Glomerular visceral epithelial cell (primary cell): Measurements from ENCODE around the gene ASTE1.
A peak's percentile ranks its signal among the peaks of the same experiment; 100 is the strongest.
"Not testable (repeated sequence)": the region's sequence is repeated elsewhere in the genome, so short reads cannot be mapped to it uniquely, and the experiment has no call there.

ENCODE experiments used
- DNase-seq: peaks from one replicate; pipeline ENCODE4 v3.0.0-alpha.2; 2016; ENCODE audit errors: extremely low spot score

The ASTE1 gene

GRCh38 chr3:131026321-131027151 lies at the start of gene ASTE1, which contains the start of gene NEK11:
Gene ASTE1, minus strand, starts transcription at chr3:131026825. Its CDS starts 1,519 bp downstream, at chr3:131025306.
Gene NEK11, plus strand, starts transcription at chr3:131026877. Its CDS starts 2,832 bp downstream, at chr3:131029709.
- DNase-seq: peak; percentile 84

- DNase-seq: peak; percentile 2
These were observed 49.2 kb upstream of the ASTE1 start for GRCh38 chr3:131075632-131076328.

- no peak for DNase-seq
These were observed 46.2 kb upstream of the ASTE1 start for GRCh38 chr3:131072845-131073244.

- no peak for DNase-seq
These were observed 45.5 kb upstream of the ASTE1 start for GRCh38 chr3:131072099-131072559.

GRCh38 chr3:131067983-131068382 lies 41.4 kb upstream of the ASTE1 start:
- no peak for DNase-seq

- no peak for DNase-seq
These were observed 26.6 kb upstream of the ASTE1 start for GRCh38 chr3:131053043-131053859.

GRCh38 chr3:131050001-131050400 lies 23.4 kb upstream of the ASTE1 start:
- DNase-seq: no peak

- DNase-seq: no peak
These were observed 21.4 kb upstream of the ASTE1 start for GRCh38 chr3:131048030-131048429.

- no peak for DNase-seq
These were observed 21.0 kb upstream of the ASTE1 start for GRCh38 chr3:131047582-131047981.

- DNase-seq: not testable (repeated sequence)
These were observed 15.8 kb upstream of the ASTE1 start for GRCh38 chr3:131042271-131042985.

GRCh38 chr3:131038326-131038725 lies 11.7 kb upstream of the ASTE1 start:
- DNase-seq: no peak

GRCh38 chr3:131036986-131037385 lies 10.4 kb upstream of the ASTE1 start:
- DNase-seq: no peak

GRCh38 chr3:131036200-131036816 lies 9.7 kb upstream of the ASTE1 start:
- peak; percentile 11 for DNase-seq

GRCh38 chr3:131033480-131034080 lies 7.0 kb upstream of the ASTE1 start:
- peak; percentile 43 for DNase-seq

GRCh38 chr3:131031660-131032059 lies 5.0 kb upstream of the ASTE1 start:
- DNase-seq: no peak

GRCh38 chr3:131028844-131029243 lies 2.2 kb upstream of the ASTE1 start:
- DNase-seq: no peak

- no peak for DNase-seq
These were observed 1.1 kb downstream of the ASTE1 start for GRCh38 chr3:131025539-131025938.

GRCh38 chr3:131020122-131020693 lies 6.4 kb downstream of the ASTE1 start:
- no peak for DNase-seq

GRCh38 chr3:131018970-131019369 lies 7.7 kb downstream of the ASTE1 start:
- no peak for DNase-seq

- DNase-seq: no peak
These were observed 16.9 kb downstream of the ASTE1 start for GRCh38 chr3:131009698-131010097.
